ENCODE results near the gene S100A16.

DNA sequence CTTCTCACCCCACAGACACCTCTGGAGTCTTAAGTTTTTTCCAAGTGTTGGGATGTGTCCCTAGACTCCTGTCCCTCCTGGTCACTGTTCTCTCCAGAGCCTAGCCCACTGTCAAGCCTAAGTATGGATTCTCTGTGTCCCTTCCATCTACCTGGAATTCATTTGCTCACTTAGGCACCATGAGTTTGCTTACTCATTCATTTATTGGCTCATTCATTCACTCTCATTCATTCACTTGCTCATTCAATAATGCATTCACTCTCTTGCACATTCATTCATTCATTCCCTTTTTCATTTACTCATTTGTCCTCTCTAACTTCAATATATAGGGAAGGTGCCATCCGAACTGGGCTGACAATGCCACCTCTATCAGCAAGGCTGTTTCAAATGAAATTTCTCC is 1.6 kb downstream of the S100A16 start:
- TF ChIP-seq POLR2A (IDR thresholded peaks at IDR 0.05; ENCODE audit: extremely low read depth, insufficient read length) (no peak), CTCF (IDR thresholded peaks at IDR 0.05; ENCODE audit: low read depth, low read length) (no peak), MYC (IDR thresholded peaks at IDR 0.05; ENCODE audit: low read depth, low read length) (no peak)
